ENCODE measurements around the gene UNKL.

Gene UNKL

GRCh38 chr16:1364510-1364909 lies 50.0 kb downstream of the UNKL start:
- no peak for TF ChIP-seq POLR2AphosphoS5 (IDR thresholded peaks at IDR 0.05; ENCODE audit: low read depth, low read length)
- TF ChIP-seq FOXP2 (optimal IDR thresholded peaks at IDR 0.05; ENCODE audit: borderline replicate concordance, extremely low read depth, extremely low read length, insufficient read depth): no peak
- no peak for TF ChIP-seq TAF1 (IDR thresholded peaks at IDR 0.05; ENCODE audit: borderline replicate concordance, insufficient read depth, low read length)
- TF ChIP-seq REST (IDR thresholded peaks at IDR 0.05; ENCODE audit: insufficient read depth in 1 of 2, low read depth in 2 of 2, low read length in 2 of 2): no peak
- no peak for TF ChIP-seq SIN3A (IDR thresholded peaks at IDR 0.05; ENCODE audit: borderline replicate concordance, insufficient read depth, low read length)

- TF ChIP-seq REST (IDR thresholded peaks at IDR 0.05; ENCODE audit: insufficient read depth in 1 of 2, low read depth in 2 of 2, low read length in 2 of 2) (no peak), SIN3A (IDR thresholded peaks at IDR 0.05; ENCODE audit: borderline replicate concordance, insufficient read depth, low read length) (no peak), FOXP2 (optimal IDR thresholded peaks at IDR 0.05; ENCODE audit: borderline replicate concordance, extremely low read depth, extremely low read length, insufficient read depth) (peak; percentile 17), POLR2AphosphoS5 (IDR thresholded peaks at IDR 0.05; ENCODE audit: low read depth, low read length) (no peak), TAF1 (IDR thresholded peaks at IDR 0.05; ENCODE audit: borderline replicate concordance, insufficient read depth, low read length) (no peak)
These were observed 50.9 kb downstream of the UNKL start for GRCh38 chr16:1363501-1364041.

- TF ChIP-seq REST (IDR thresholded peaks at IDR 0.05; ENCODE audit: insufficient read depth in 1 of 2, low read depth in 2 of 2, low read length in 2 of 2) (no peak), FOXP2 (optimal IDR thresholded peaks at IDR 0.05; ENCODE audit: borderline replicate concordance, extremely low read depth, extremely low read length, insufficient read depth) (no peak)
These were observed 51.7 kb downstream of the UNKL start for GRCh38 chr16:1362807-1363206.

DNA sequence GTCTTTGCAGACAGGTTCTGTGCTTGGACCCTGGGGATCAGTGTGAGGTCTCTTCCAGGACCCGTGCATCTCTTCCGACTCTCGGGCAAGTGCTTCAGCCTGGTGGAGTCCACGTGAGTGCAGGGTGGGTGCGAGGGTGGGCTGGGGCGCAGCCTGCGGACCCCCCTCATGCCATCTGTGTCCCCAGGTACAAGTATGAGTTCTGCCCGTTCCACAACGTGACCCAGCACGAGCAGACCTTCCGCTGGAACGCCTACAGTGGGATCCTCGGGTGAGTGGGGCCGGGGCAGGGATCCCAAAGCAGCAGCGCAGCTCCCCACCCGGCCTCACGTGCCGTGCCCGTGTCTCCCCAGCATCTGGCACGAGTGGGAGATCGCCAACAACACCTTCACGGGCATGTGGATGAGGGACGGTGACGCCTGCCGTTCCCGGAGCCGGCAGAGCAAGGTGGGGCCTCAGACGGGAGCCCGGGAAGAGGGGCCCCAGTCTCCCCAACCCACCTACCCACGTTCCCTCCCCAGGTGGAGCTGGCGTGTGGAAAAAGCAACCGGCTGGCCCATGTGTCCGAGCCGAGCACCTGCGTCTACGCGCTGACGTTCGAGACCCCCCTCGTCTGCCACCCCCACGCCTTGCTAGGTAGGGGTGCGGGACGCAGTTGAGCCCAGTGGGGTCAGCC lies 52.7 kb downstream of the UNKL start:
- TF ChIP-seq SIN3A (IDR thresholded peaks at IDR 0.05; ENCODE audit: borderline replicate concordance, insufficient read depth, low read length): no peak
- TF ChIP-seq REST (IDR thresholded peaks at IDR 0.05; ENCODE audit: insufficient read depth in 1 of 2, low read depth in 2 of 2, low read length in 2 of 2): no peak
- no peak for TF ChIP-seq FOXP2 (optimal IDR thresholded peaks at IDR 0.05; ENCODE audit: borderline replicate concordance, extremely low read depth, extremely low read length, insufficient read depth)
- TF ChIP-seq POLR2AphosphoS5 (IDR thresholded peaks at IDR 0.05; ENCODE audit: low read depth, low read length): no peak
- no peak for TF ChIP-seq TAF1 (IDR thresholded peaks at IDR 0.05; ENCODE audit: borderline replicate concordance, insufficient read depth, low read length)
